ENCODE results near the gene ITGA11.

ITGA11 gene

GRCh38 chr15:68348606-68349005, 83.4 kb downstream of the ITGA11 start:
- no peak for DNase-seq

- peak; percentile 35 for DNase-seq
These were observed 83.9 kb downstream of the ITGA11 start for GRCh38 chr15:68348081-68348480.

GRCh38 chr15:68347392-68347791, 84.6 kb downstream of the ITGA11 start:
- DNase-seq, result no peak

- DNase-seq, result no peak
These were observed 85.0 kb downstream of the ITGA11 start for GRCh38 chr15:68346979-68347378.

- DNase-seq, result no peak
These were observed 86.5 kb downstream of the ITGA11 start for GRCh38 chr15:68345481-68345880.

- DNase-seq, result no peak
These were observed 87.4 kb downstream of the ITGA11 start for GRCh38 chr15:68344600-68344999.

GRCh38 chr15:68343579-68344225, 88.3 kb downstream of the ITGA11 start:
- no peak for DNase-seq

GRCh38 chr15:68341760-68342725, 89.9 kb downstream of the ITGA11 start:
- no peak for DNase-seq

GRCh38 chr15:68340726-68341671, 91.0 kb downstream of the ITGA11 start:
- no peak for DNase-seq

- DNase-seq, result no peak
These were observed 92.5 kb downstream of the ITGA11 start for GRCh38 chr15:68339481-68339880.

GRCh38 chr15:68337826-68338225, 94.1 kb downstream of the ITGA11 start:
- DNase-seq, result no peak

- DNase-seq, result no peak
These were observed 95.4 kb downstream of the ITGA11 start for GRCh38 chr15:68336516-68336915.

GRCh38 chr15:68335655-68336054, 96.3 kb downstream of the ITGA11 start:
- no peak for DNase-seq

GRCh38 chr15:68335251-68335650, 96.7 kb downstream of the ITGA11 start:
- DNase-seq, result no peak

- DNase-seq, result no peak
These were observed 97.3 kb downstream of the ITGA11 start for GRCh38 chr15:68334661-68335124.

- no peak for DNase-seq
These were observed 98.0 kb downstream of the ITGA11 start for GRCh38 chr15:68333775-68334470.

GRCh38 chr15:68332266-68332665, 99.7 kb downstream of the ITGA11 start:
- no peak for DNase-seq

- DNase-seq, result no peak
These were observed 101.1 kb downstream of the ITGA11 start for GRCh38 chr15:68330901-68331300.

GRCh38 chr15:68330416-68330815, 101.5 kb downstream of the ITGA11 start:
- no peak for DNase-seq

- DNase-seq, result no peak
These were observed 103.0 kb downstream of the ITGA11 start for GRCh38 chr15:68328964-68329363.

GRCh38 chr15:68328443-68328842, 103.5 kb downstream of the ITGA11 start:
- no peak for DNase-seq

GRCh38 chr15:68326711-68327354, 105.1 kb downstream of the ITGA11 start:
- no peak for DNase-seq
